H1 (cell line): ENCODE data around the gene CCDC179. TPM values are rescaled to one million over a fixed set of nuclear protein-coding genes. Genes with fewer than 3 reads are reported as not detected.

Source experiments
- BACH1 ChIP-seq: IDR thresholded peaks from 2 replicates; pipeline ENCODE4 v1.6.1; 2012; ENCODE audit warnings: low read length, improper control_type of control experiment
- CBX5 ChIP-seq: fragments of 300-800, 300-1000 bp; sonication (generic); IDR thresholded peaks from 2 replicates; pipeline ENCODE4 v1.7.1; 2016; ENCODE audit warnings: antibody characterized with exemption, low read length, low read depth
- SUZ12 ChIP-seq: fragments of 200-600 bp; sonication (generic); IDR thresholded peaks from 2 replicates; pipeline ENCODE4 v1.6.1; 2012; ENCODE audit warnings: mild to moderate bottlenecking, inconsistent platforms, low read length, moderate library complexity, mixed read lengths
- TEAD4 ChIP-seq: IDR thresholded peaks from 2 replicates; pipeline ENCODE4 v1.6.1; 2012; ENCODE audit warnings: low read depth, low read length, inconsistent platforms, mixed read lengths
- polyA plus RNA-seq, 7 experiments: library from polyadenylated mRNA; depleted of rRNA in 3 of 7; stranded (reverse) in 5 of 7; unstranded in 2 of 7; fragments of >200 nt in 5 of 7; fragments of 200-250 nt in 2 of 7; gene quantifications; 1 replicate in 5 of 7; 2 replicates in 1 of 7; 4 replicates in 1 of 7; pipeline versions ENCODE4 v1.2.1 to v1.2.3, GENCODE V29; 2011 to 2013; ENCODE audit warnings: missing spikeins in 2 of 7, mixed read lengths in 2 of 7
- total RNA-seq: library from RNA; stranded (reverse); fragmentation: NEBNext Ultra II Directional; extraction: Animal tissue kit (Norgen Biotek cat#: 25700); gene quantifications from 2 replicates; pipeline ENCODE4 v1.2.1, GENCODE V29; 2021
- TF ChIP-seq, protein P1 (sequence below): fragments of 300-600 bp; sonication (generic); IDR thresholded peaks from 2 replicates; pipeline ENCODE4 v1.7.1; 2012; ENCODE audit warnings: low read length, moderate library complexity, mild to moderate bottlenecking, inconsistent platforms; ENCODE audit not compliant: insufficient replicate concordance
- TF ChIP-seq, protein P2 (sequence below), 3 experiments: IDR thresholded peaks; 1 replicate in 2 of 3; 2 replicates in 1 of 3; pipeline versions ENCODE4 v1.5.1 to v1.6.1; 2011; ENCODE audit warnings: low read length in 3 of 3, mild to moderate bottlenecking in 3 of 3, inconsistent platforms in 2 of 3, low read depth in 1 of 3, moderate library complexity in 1 of 3; ENCODE audit not compliant: insufficient read depth in 1 of 3; ENCODE audit errors: control extremely low read depth in 1 of 3
- TF ChIP-seq, protein P3 (sequence below): IDR thresholded peaks from 2 replicates; pipeline ENCODE4 v1.6.1; 2012; ENCODE audit warnings: inconsistent platforms

The CCDC179 gene
- total and polyA plus RNA-seq, 2 of the 8 experiments (the other 6 are each of a cell fraction or from before 2014, with no cell fraction given): not detected

DNA sequence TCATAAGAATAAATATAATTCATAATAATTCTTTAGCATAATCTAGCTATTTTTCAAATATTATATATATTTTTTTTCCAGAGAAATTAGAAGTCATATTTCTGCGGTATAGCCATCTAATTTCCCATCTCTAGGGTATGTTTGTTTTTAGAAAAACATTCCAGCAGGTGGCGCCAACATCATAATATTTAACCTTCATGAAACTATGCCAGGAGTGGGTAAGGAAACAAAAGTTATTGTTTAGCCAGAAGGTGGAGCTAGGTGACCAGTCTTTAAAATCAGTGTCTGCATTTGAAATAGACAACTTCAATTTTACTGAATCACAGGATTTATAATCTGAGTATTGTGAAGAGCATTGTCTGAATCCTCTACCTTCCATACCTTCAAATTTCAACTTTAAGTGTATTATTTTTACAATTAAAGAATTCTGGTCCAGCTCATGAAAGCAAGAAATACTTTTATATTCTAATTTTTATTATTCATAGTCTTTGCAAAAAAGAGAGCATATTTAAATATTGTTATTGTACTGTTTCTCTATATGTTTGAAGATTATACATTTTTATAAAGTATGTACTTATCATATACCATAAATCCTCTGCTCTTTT lies 15.7 kb upstream of the CCDC179 start (continued):
- TF ChIP-seq, protein P1, sequence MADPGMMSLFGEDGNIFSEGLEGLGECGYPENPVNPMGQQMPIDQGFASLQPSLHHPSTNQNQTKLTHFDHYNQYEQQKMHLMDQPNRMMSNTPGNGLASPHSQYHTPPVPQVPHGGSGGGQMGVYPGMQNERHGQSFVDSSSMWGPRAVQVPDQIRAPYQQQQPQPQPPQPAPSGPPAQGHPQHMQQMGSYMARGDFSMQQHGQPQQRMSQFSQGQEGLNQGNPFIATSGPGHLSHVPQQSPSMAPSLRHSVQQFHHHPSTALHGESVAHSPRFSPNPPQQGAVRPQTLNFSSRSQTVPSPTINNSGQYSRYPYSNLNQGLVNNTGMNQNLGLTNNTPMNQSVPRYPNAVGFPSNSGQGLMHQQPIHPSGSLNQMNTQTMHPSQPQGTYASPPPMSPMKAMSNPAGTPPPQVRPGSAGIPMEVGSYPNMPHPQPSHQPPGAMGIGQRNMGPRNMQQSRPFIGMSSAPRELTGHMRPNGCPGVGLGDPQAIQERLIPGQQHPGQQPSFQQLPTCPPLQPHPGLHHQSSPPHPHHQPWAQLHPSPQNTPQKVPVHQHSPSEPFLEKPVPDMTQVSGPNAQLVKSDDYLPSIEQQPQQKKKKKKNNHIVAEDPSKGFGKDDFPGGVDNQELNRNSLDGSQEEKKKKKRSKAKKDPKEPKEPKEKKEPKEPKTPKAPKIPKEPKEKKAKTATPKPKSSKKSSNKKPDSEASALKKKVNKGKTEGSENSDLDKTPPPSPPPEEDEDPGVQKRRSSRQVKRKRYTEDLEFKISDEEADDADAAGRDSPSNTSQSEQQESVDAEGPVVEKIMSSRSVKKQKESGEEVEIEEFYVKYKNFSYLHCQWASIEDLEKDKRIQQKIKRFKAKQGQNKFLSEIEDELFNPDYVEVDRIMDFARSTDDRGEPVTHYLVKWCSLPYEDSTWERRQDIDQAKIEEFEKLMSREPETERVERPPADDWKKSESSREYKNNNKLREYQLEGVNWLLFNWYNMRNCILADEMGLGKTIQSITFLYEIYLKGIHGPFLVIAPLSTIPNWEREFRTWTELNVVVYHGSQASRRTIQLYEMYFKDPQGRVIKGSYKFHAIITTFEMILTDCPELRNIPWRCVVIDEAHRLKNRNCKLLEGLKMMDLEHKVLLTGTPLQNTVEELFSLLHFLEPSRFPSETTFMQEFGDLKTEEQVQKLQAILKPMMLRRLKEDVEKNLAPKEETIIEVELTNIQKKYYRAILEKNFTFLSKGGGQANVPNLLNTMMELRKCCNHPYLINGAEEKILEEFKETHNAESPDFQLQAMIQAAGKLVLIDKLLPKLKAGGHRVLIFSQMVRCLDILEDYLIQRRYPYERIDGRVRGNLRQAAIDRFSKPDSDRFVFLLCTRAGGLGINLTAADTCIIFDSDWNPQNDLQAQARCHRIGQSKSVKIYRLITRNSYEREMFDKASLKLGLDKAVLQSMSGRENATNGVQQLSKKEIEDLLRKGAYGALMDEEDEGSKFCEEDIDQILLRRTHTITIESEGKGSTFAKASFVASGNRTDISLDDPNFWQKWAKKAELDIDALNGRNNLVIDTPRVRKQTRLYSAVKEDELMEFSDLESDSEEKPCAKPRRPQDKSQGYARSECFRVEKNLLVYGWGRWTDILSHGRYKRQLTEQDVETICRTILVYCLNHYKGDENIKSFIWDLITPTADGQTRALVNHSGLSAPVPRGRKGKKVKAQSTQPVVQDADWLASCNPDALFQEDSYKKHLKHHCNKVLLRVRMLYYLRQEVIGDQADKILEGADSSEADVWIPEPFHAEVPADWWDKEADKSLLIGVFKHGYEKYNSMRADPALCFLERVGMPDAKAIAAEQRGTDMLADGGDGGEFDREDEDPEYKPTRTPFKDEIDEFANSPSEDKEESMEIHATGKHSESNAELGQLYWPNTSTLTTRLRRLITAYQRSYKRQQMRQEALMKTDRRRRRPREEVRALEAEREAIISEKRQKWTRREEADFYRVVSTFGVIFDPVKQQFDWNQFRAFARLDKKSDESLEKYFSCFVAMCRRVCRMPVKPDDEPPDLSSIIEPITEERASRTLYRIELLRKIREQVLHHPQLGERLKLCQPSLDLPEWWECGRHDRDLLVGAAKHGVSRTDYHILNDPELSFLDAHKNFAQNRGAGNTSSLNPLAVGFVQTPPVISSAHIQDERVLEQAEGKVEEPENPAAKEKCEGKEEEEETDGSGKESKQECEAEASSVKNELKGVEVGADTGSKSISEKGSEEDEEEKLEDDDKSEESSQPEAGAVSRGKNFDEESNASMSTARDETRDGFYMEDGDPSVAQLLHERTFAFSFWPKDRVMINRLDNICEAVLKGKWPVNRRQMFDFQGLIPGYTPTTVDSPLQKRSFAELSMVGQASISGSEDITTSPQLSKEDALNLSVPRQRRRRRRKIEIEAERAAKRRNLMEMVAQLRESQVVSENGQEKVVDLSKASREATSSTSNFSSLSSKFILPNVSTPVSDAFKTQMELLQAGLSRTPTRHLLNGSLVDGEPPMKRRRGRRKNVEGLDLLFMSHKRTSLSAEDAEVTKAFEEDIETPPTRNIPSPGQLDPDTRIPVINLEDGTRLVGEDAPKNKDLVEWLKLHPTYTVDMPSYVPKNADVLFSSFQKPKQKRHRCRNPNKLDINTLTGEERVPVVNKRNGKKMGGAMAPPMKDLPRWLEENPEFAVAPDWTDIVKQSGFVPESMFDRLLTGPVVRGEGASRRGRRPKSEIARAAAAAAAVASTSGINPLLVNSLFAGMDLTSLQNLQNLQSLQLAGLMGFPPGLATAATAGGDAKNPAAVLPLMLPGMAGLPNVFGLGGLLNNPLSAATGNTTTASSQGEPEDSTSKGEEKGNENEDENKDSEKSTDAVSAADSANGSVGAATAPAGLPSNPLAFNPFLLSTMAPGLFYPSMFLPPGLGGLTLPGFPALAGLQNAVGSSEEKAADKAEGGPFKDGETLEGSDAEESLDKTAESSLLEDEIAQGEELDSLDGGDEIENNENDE: no peak
- TF ChIP-seq, protein P2, sequence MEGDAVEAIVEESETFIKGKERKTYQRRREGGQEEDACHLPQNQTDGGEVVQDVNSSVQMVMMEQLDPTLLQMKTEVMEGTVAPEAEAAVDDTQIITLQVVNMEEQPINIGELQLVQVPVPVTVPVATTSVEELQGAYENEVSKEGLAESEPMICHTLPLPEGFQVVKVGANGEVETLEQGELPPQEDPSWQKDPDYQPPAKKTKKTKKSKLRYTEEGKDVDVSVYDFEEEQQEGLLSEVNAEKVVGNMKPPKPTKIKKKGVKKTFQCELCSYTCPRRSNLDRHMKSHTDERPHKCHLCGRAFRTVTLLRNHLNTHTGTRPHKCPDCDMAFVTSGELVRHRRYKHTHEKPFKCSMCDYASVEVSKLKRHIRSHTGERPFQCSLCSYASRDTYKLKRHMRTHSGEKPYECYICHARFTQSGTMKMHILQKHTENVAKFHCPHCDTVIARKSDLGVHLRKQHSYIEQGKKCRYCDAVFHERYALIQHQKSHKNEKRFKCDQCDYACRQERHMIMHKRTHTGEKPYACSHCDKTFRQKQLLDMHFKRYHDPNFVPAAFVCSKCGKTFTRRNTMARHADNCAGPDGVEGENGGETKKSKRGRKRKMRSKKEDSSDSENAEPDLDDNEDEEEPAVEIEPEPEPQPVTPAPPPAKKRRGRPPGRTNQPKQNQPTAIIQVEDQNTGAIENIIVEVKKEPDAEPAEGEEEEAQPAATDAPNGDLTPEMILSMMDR (IDR thresholded peaks at IDR 0.05; ENCODE audit: control extremely low read depth in 1 of 3, insufficient read depth in 1 of 3, low read depth in 1 of 3, low read length in 3 of 3): peak in 2 of 3 experiments; percentile 70 to 93; a peak in 3 of 4 replicates
- TF ChIP-seq, protein P3, sequence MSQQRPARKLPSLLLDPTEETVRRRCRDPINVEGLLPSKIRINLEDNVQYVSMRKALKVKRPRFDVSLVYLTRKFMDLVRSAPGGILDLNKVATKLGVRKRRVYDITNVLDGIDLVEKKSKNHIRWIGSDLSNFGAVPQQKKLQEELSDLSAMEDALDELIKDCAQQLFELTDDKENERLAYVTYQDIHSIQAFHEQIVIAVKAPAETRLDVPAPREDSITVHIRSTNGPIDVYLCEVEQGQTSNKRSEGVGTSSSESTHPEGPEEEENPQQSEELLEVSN: no peak
- TF ChIP-seq CBX5 (no peak), BACH1 (no peak), SUZ12 (no peak), TEAD4 (0 out of 2 replicates have a peak, but pooled peaks have one; percentile 37)
